ENCODE measurements around the gene TXNRD1. TPM values are rescaled to one million over a fixed set of nuclear protein-coding genes. Genes with fewer than 3 reads are reported as not detected.

TXNRD1 gene
- total and polyA plus RNA-seq, 2 of the 8 experiments (the other 6 are each of a cell fraction or from before 2014, with no cell fraction given), result 56.8 to 127 TPM

DNA sequence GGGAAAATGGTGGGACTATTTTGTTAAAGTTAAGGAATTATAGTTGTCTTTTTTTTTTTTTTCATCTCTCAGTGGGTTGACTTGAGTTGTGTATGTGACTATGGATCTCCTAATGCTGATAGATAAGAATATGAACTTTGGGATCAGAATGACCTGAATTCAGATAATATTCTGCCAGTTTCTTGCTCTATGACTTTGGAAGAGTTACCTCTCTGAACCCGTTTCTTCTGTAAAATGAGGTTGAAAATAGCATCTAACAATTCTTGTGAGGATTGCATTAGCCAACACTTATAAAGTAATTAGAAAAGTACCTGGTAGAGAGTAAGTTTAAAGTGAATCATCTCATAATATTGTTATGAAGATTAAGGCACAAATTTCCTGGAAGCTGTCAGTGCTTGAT, 106.4 kb downstream of the TXNRD1 start:
- H3K4me3 ChIP-seq (ENCODE audit: extremely low read depth in 1 of 4, insufficient read depth in 2 of 4, low read depth in 3 of 4, low read length in 4 of 4), result no peak overlapping the region
- H4K5ac ChIP-seq (ENCODE audit: insufficient read length, low read depth, low read length), result no peak overlapping the region
- H3K79me1 ChIP-seq (ENCODE audit: low read depth, low read length), result no peaks in the 10 kb centered on the region
- no peak overlapping the region for H2BK20ac ChIP-seq (ENCODE audit: low read length)
- no peak overlapping the region for H2BK5ac ChIP-seq (ENCODE audit: low read depth, low read length)
- H3K4ac ChIP-seq (replicated peaks; ENCODE audit: insufficient read length, low read depth, low read length), result no peak overlapping the region
- H3K18ac ChIP-seq (ENCODE audit: extremely low read depth, low read length), result no peak overlapping the region
- DNase-seq (ENCODE audit: low read depth in 1 of 2, low spot score in 2 of 2) (no peak), FAIRE-seq (no peak)
- no peak overlapping the region for H3K4me2 ChIP-seq (ENCODE audit: insufficient read depth in 1 of 2, low read depth in 2 of 2, low read length in 2 of 2)
- H3K36me3 ChIP-seq (ENCODE audit: control insufficient read depth in 2 of 4, insufficient read depth in 4 of 4, low read length in 3 of 4), result peaks cover 24 to 85% (median 67%) of the 10 kb centered on the region in 4 experiments
- H3K23ac ChIP-seq (ENCODE audit: insufficient read length), result no peak overlapping the region
- no peak overlapping the region for H2AK5ac ChIP-seq (ENCODE audit: low read depth, low read length)
- no peaks in the 10 kb centered on the region for H3K79me2 ChIP-seq (ENCODE audit: control insufficient read depth in 1 of 2, insufficient read depth in 2 of 2, low read length in 2 of 2)
- H2BK12ac ChIP-seq (ENCODE audit: low read depth, low read length), result no peak overlapping the region
- H3K56ac ChIP-seq (replicated peaks; ENCODE audit: insufficient read length, low read depth, low read length), result no peak overlapping the region
- H3K9ac ChIP-seq (replicated peaks in 1 of 4; ENCODE audit: extremely low read depth in 1 of 4, low read depth in 3 of 4, low read length in 3 of 4), result no peak overlapping the region
- ChIA-PET CTCF (ENCODE audit: partially characterized antibody) (interaction anchor here (0.6 to 2.1 kb wide), 2 partner anchors 10 to 696 kb away, joined by 3 to 6 read pairs; no protein-coding TSS in a partner anchor), POLR2A (ENCODE audit: partially characterized antibody) (no interaction called here)
- no peaks in the 10 kb centered on the region for H4K20me1 ChIP-seq (replicated peaks in 1 of 2; ENCODE audit: control insufficient read depth in 1 of 2, insufficient read depth in 2 of 2, low read length in 2 of 2)
- H4K8ac ChIP-seq (ENCODE audit: extremely low read depth, insufficient read depth, low read length), result no peak overlapping the region
- no peak overlapping the region for H2BK120ac ChIP-seq (replicated peaks; ENCODE audit: low read depth, low read length)
- no peak overlapping the region for H2BK15ac ChIP-seq (ENCODE audit: low read length)
- no peak overlapping the region for H3K14ac ChIP-seq (ENCODE audit: insufficient read length)
- H3K4me1 ChIP-seq (replicated peaks in 1 of 4; ENCODE audit: control insufficient read depth in 3 of 4, insufficient read depth in 4 of 4, low read length in 3 of 4), result no peaks in the 10 kb centered on the region
- H3K23me2 ChIP-seq (ENCODE audit: low read depth, low read length), result no peaks in the 10 kb centered on the region
- no peaks in the 10 kb centered on the region for H3K9me3 ChIP-seq (ENCODE audit: insufficient read depth in 2 of 2, low read depth in 1 of 2, low read length in 1 of 2)
- no peak overlapping the region for H4K91ac ChIP-seq (replicated peaks; ENCODE audit: insufficient read length, low read length)
- H3K27me3 ChIP-seq (replicated peaks in 1 of 4; ENCODE audit: control insufficient read depth in 3 of 4, extremely low read depth in 1 of 4, insufficient read depth in 3 of 4, low read length in 3 of 4), result no peaks in the 10 kb centered on the region
- H3K27ac ChIP-seq (ENCODE audit: low read depth, low read length), result no peak overlapping the region
- no peak overlapping the region for H2AFZ ChIP-seq (ENCODE audit: low read length)
- 91% methylated on average over 1 of the region's 1 CpG; no CpG with 5 or more reads in 1 of the 2 experiments for WGBS, 2 experiments (ENCODE audit: extremely low coverage in 1 of 2, insufficient coverage in 1 of 2, insufficient read length in 1 of 2, insufficient replicate concordance in 2 of 2, low coverage in 1 of 2, low lambda C conversion rate in 2 of 2, missing lambda C conversion rate in 1 of 2)
- TF ChIP-seq RXRA (IDR thresholded peaks at IDR 0.05; ENCODE audit: insufficient read depth, low read depth, low read length), result no peak
- TF ChIP-seq NRF1 (IDR thresholded peaks at IDR 0.05; ENCODE audit: low read depth, low read length), result no peak
- TF ChIP-seq, protein P1, sequence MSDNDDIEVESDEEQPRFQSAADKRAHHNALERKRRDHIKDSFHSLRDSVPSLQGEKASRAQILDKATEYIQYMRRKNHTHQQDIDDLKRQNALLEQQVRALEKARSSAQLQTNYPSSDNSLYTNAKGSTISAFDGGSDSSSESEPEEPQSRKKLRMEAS (IDR thresholded peaks at IDR 0.05), result no peak
- TF ChIP-seq FOSL1 (IDR thresholded peaks at IDR 0.05; ENCODE audit: insufficient read depth, low read depth, low read length), result no peak
- no peak for TF ChIP-seq SIN3A (conservative IDR thresholded peaks at IDR 0.05 in 1 of 2, IDR thresholded peaks at IDR 0.05 in 1 of 2; ENCODE audit: low read depth in 1 of 2, low read length in 2 of 2)
- TF ChIP-seq PHF8 (conservative IDR thresholded peaks at IDR 0.05; ENCODE audit: low read depth, low read length), result no peak
- TF ChIP-seq, protein P2, sequence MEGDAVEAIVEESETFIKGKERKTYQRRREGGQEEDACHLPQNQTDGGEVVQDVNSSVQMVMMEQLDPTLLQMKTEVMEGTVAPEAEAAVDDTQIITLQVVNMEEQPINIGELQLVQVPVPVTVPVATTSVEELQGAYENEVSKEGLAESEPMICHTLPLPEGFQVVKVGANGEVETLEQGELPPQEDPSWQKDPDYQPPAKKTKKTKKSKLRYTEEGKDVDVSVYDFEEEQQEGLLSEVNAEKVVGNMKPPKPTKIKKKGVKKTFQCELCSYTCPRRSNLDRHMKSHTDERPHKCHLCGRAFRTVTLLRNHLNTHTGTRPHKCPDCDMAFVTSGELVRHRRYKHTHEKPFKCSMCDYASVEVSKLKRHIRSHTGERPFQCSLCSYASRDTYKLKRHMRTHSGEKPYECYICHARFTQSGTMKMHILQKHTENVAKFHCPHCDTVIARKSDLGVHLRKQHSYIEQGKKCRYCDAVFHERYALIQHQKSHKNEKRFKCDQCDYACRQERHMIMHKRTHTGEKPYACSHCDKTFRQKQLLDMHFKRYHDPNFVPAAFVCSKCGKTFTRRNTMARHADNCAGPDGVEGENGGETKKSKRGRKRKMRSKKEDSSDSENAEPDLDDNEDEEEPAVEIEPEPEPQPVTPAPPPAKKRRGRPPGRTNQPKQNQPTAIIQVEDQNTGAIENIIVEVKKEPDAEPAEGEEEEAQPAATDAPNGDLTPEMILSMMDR (IDR thresholded peaks at IDR 0.05; ENCODE audit: control extremely low read depth in 1 of 3, insufficient read depth in 1 of 3, low read depth in 1 of 3, low read length in 3 of 3), result no peak
- TF ChIP-seq, protein P3, sequence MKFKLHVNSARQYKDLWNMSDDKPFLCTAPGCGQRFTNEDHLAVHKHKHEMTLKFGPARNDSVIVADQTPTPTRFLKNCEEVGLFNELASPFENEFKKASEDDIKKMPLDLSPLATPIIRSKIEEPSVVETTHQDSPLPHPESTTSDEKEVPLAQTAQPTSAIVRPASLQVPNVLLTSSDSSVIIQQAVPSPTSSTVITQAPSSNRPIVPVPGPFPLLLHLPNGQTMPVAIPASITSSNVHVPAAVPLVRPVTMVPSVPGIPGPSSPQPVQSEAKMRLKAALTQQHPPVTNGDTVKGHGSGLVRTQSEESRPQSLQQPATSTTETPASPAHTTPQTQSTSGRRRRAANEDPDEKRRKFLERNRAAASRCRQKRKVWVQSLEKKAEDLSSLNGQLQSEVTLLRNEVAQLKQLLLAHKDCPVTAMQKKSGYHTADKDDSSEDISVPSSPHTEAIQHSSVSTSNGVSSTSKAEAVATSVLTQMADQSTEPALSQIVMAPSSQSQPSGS (IDR thresholded peaks at IDR 0.05; ENCODE audit: low read length), result no peak
- TF ChIP-seq TEAD4 (IDR thresholded peaks at IDR 0.05; ENCODE audit: low read depth, low read length), result no peak

Measured in H1 (cell line).